ENCODE data around the gene NCOA3. TPM values are rescaled to one million over a fixed set of nuclear protein-coding genes. Genes with fewer than 3 reads are reported as not detected.
A peak's percentile ranks its signal among the peaks of the same experiment; 100 is the strongest.

Gene NCOA3
- 25.5 and 34.1 TPM in 2 replicates for total RNA-seq

DNA sequence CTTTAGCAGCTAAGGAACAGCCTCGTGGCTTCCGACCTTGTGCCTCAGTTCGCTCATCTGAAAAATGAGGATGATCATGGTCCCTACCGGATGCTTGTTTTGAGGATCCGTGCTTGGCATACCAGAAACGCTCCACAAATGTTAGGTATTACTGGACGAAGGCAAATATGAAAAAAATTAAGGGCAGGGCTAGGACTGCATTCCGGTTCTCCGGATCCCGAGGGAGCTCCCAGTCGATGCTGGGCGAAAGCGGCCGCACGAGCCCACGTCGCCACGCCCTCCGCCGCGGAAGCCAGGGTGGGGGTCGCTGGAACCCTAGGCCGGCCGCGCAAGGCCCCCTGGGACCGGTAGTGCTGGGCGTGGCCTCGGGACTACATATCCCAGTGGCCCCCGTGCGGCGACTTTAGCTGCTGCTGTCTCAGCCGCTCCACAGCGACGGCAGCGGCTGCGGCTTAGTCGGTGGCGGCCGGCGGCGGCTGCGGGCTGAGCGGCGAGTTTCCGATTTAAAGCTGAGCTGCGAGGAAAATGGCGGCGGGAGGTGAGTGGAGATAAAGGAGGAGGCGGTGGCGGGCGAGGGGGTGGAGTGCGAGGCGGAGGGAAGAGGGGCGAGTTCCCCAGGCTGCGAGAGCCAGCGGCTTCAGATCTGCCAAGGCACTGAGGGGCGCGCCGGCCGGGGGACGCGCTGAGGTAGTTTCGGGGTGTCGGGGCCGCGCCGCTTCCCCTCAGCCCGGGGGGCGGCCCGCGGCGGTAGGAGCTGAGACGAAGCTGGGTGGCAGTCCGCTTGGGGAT is at the start of gene NCOA3:
TSS of gene NCOA3 (plus strand) at position 406 of the 789 bp plus-strand sequence. CDS start 120,361 bp downstream, outside the sequence.
- Histone ChIP-seq H3K4me3 (ENCODE audit: low read depth, low read length) (peak within 1 kb of the TSS; percentile 92), H3K27me3 (ENCODE audit: control insufficient read depth, insufficient read depth, low read length) (no peaks in the 10 kb centered on the region), H3K36me3 (ENCODE audit: control insufficient read depth, insufficient read depth, low read length) (no peaks in the 10 kb centered on the region)
- FAIRE-seq (no peak), DNase-seq (ENCODE audit: low read depth) (peak; percentile 76)
- TF ChIP-seq, protein P1, sequence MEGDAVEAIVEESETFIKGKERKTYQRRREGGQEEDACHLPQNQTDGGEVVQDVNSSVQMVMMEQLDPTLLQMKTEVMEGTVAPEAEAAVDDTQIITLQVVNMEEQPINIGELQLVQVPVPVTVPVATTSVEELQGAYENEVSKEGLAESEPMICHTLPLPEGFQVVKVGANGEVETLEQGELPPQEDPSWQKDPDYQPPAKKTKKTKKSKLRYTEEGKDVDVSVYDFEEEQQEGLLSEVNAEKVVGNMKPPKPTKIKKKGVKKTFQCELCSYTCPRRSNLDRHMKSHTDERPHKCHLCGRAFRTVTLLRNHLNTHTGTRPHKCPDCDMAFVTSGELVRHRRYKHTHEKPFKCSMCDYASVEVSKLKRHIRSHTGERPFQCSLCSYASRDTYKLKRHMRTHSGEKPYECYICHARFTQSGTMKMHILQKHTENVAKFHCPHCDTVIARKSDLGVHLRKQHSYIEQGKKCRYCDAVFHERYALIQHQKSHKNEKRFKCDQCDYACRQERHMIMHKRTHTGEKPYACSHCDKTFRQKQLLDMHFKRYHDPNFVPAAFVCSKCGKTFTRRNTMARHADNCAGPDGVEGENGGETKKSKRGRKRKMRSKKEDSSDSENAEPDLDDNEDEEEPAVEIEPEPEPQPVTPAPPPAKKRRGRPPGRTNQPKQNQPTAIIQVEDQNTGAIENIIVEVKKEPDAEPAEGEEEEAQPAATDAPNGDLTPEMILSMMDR (IDR thresholded peaks at IDR 0.05; ENCODE audit: insufficient read depth, low read length, severe bottlenecking) = peak; percentile 66

DNA sequence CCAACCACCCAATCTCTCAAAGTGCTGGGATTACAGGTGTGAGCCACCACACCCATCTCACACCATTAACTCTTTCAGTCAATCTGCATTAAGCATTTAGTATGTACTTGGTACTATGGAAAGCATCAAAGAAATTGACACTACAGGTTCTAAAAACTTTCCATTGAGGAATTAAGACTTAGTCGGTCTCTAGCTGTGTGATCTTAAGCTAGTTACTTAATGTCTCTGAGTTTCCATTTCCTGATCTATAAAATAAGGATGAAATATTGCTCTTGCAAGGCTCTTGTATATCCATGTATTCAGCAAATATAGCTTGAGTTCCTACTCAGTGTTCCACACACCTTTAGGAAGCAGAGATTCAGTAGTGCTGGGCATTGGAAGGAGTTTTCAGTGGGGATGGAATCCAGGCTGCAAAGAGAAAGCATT is 48.9 kb upstream of the NCOA3 start:
- Histone ChIP-seq H3K27me3 (ENCODE audit: control insufficient read depth, insufficient read depth, low read length) (no peaks in the 10 kb centered on the region), H3K4me3 (ENCODE audit: low read depth, low read length) (no peak overlapping the region), H3K36me3 (ENCODE audit: control insufficient read depth, insufficient read depth, low read length) (no peaks in the 10 kb centered on the region)
- no peak for FAIRE-seq
- DNase-seq (ENCODE audit: low read depth) = no peak
- TF ChIP-seq, protein P1 (IDR thresholded peaks at IDR 0.05; ENCODE audit: insufficient read depth, low read length, severe bottlenecking) = no peak

DNA sequence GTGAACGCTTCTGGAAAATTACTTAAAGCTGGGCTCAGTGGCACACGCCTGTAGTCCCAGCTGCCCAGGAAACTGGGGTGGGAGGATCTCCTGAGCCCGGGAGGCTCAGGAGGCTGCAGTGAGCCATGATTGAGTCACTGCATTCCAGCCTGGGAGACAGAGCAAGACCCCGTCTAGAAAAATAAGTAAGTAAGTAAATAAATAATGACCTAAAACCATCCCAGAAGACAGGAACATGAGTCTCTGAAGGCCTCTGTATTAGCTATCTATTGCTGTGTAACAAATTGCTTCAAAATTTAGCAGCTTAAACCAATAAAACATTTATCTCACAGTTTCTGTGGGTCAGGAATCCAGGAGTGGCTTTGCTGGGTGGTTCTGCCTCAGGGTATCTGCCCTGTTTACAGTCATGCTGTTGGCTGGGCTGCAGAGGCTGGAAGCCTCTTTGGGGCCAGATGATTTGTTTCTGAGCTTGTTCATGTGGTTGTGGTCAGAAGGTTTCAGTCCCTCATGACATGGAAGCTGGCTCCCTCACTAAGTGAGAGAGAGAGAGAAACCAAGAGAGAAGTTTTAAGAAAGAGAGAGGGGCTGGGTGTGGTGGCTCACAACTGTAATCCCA is 48.4 kb upstream of the NCOA3 start:
- Histone ChIP-seq H3K36me3 (ENCODE audit: control insufficient read depth, insufficient read depth, low read length) (no peaks in the 10 kb centered on the region), H3K27me3 (ENCODE audit: control insufficient read depth, insufficient read depth, low read length) (no peaks in the 10 kb centered on the region), H3K4me3 (ENCODE audit: low read depth, low read length) (no peak overlapping the region)
- DNase-seq (ENCODE audit: low read depth) = peak; percentile 92
- no peak for FAIRE-seq
- TF ChIP-seq, protein P1 (IDR thresholded peaks at IDR 0.05; ENCODE audit: insufficient read depth, low read length, severe bottlenecking) = no peak

DNA sequence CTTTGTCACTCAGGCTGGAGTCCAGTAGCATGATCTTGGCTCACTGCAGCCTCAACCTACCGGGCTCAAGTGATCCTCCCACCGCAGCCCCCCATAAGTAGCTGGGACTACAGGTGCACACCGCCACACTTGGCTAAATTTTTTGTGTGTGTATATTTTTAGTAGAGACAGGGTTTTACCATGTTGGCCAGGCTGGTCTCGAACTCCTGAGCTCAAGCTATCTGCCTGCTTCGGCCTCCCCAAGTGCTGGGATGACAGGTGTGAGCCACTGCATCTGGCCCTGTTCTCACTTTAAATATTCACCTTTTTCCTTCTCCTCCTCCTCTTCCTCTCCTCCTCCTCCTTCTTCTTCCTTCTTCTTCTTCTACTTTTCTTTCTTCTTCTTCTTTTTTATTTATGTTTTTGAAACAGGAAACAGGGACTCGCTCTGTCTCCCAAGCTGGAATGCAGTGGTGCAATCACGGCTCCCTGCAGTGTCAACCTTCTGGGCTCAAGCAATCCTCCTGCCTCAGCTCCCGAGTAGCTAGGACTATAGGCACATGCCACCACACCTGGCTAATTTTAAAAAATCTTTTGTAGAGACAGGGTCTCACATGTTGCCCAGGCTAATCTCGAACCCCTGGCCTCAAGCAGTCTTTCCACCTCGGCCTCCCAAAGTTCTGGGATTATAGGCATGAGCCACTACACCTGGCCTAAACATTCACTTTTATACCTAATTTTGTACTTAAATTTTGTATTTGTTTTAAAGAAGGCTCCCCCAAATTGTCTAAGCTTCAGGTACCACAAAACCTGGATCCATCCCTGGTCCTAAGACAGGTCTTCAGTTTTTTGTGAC is 47.2 kb upstream of the NCOA3 start:
- TF ChIP-seq, protein P1 (IDR thresholded peaks at IDR 0.05; ENCODE audit: insufficient read depth, low read length, severe bottlenecking) = no peak
- no peak overlapping the region for H3K4me3 ChIP-seq (ENCODE audit: low read depth, low read length)
- no peaks in the 10 kb centered on the region for H3K36me3 ChIP-seq (ENCODE audit: control insufficient read depth, insufficient read depth, low read length)
- DNase-seq (ENCODE audit: low read depth) (no peak), FAIRE-seq (no peak)
- no peaks in the 10 kb centered on the region for H3K27me3 ChIP-seq (ENCODE audit: control insufficient read depth, insufficient read depth, low read length)

DNA sequence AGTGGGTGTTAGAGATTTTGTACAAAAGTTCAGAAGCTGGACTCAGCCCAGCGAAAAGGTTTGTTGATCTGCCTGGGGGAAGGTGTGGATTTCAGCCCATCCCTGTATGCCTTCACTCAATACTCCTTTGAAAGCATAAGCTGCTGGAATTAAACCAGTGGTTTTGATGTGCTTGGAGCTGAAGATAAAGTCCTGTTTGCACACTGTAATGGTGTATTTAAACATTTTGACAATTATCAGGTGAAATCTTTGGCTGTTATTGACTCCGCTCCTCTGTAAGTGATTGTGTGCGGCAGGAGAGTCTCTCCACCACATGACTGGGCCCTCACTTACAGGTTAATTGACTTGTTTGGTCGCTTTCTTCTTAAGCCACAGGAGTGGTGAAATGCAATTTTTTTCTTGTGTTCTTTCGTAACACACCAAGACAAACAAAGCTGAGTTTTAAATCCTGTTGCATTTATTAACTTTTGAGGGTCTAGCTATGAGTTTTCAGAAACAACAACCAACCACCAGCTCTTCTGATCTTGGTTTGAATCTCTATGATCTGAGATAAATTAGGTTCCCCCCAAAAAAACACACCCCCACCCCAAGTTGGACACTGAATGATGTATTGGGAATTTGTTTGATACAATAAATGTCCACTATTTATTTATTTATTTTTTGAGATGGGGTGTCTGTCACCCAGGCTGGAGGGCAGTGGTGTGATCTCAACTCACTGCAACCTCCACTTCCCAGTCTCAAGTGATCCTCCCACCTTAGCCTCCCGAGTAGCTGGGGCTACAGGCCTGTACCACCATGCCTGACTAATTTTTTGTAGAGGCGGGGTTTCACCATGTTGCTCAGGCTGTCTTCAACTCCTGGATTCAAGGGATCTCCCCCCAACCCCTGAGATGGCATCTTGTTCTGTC is 46.3 kb upstream of the NCOA3 start:
- H3K4me3 ChIP-seq (ENCODE audit: low read depth, low read length) = no peak overlapping the region
- FAIRE-seq = no peak
- peak; percentile 42 for DNase-seq (ENCODE audit: low read depth)
- H3K36me3 ChIP-seq (ENCODE audit: control insufficient read depth, insufficient read depth, low read length) = no peaks in the 10 kb centered on the region
- TF ChIP-seq, protein P1 (IDR thresholded peaks at IDR 0.05; ENCODE audit: insufficient read depth, low read length, severe bottlenecking) = no peak
- H3K27me3 ChIP-seq (ENCODE audit: control insufficient read depth, insufficient read depth, low read length) = no peaks in the 10 kb centered on the region

Data from bronchial epithelial cell (primary cell).